Measurements from ENCODE around the gene SYCP1. TPM values are rescaled to one million over a fixed set of nuclear protein-coding genes. Genes with fewer than 3 reads are reported as not detected.
A peak's percentile ranks its signal among the peaks of the same experiment; 100 is the strongest.
"Not testable (repeated sequence)": the region's sequence is repeated elsewhere in the genome, so short reads cannot be mapped to it uniquely, and the experiment has no call there.

SYCP1 gene
- not detected for total RNA-seq

- Mint-ChIP-seq H3K27me3 (peaks cover 30% of the 10 kb centered on the region), H3K4me3 (peak within 1 kb of the TSS; percentile 44), H3K27ac (no peak within 1 kb of the TSS), H3K9me3 (ENCODE audit: low read depth) (no peaks in the 10 kb centered on the region), H3K4me1 (peaks cover 7% of the 10 kb centered on the region), H3K36me3 (ENCODE audit: low read depth) (no peaks in the 10 kb centered on the region)
- ATAC-seq (no peak), DNase-seq (peak; percentile 20)
- intact Hi-C loops (cut with DNase I, micrococcal nuclease), result no loop called here
- ChIA-PET POLR2A (interaction anchor here (0.7 kb wide), 1 partner anchor 75 kb away, joined by 4 read pairs; the partner anchor contains the start of gene SIKE1), CTCF (no interaction called here)
These were observed at the start of gene SYCP1 for GRCh38 chr1:114854693-114855320. Gene SYCP1, plus strand, starts transcription at chr1:114854863. Its CDS starts 602 bp downstream, at chr1:114855465.

GRCh38 chr1:114819869-114820268 is 34.8 kb upstream of the SYCP1 start:
- H3K27me3 Mint-ChIP-seq, result peaks cover 8% of the 10 kb centered on the region
- ChIA-PET CTCF (no interaction called here), POLR2A (no interaction called here)
- H3K4me3 Mint-ChIP-seq, result no peak overlapping the region
- intact Hi-C loops (cut with DNase I, micrococcal nuclease), result no loop called here
- H3K36me3 Mint-ChIP-seq (ENCODE audit: low read depth), result peaks cover 2% of the 10 kb centered on the region
- DNase-seq (no peak), ATAC-seq (no peak)
- H3K4me1 Mint-ChIP-seq, result no peaks in the 10 kb centered on the region
- H3K9me3 Mint-ChIP-seq (ENCODE audit: low read depth), result peaks cover 19% of the 10 kb centered on the region
- no peak overlapping the region for H3K27ac Mint-ChIP-seq

GRCh38 chr1:114820392-114820791 is 34.3 kb upstream of the SYCP1 start:
- DNase-seq (no peak), ATAC-seq (no peak)
- Mint-ChIP-seq H3K9me3 (ENCODE audit: low read depth) (peaks cover 22% of the 10 kb centered on the region), H3K36me3 (ENCODE audit: low read depth) (peaks cover 2% of the 10 kb centered on the region), H3K27ac (no peak overlapping the region), H3K4me1 (no peaks in the 10 kb centered on the region), H3K4me3 (no peak overlapping the region), H3K27me3 (peaks cover 11% of the 10 kb centered on the region)
- intact Hi-C loops (cut with DNase I, micrococcal nuclease), result no loop called here
- CTCF ChIA-PET, result no interaction called here
- POLR2A ChIA-PET, result no interaction called here

- peaks cover 11% of the 10 kb centered on the region for H3K27me3 Mint-ChIP-seq
These were observed 32.7 kb upstream of the SYCP1 start for GRCh38 chr1:114821978-114822377.

GRCh38 chr1:114828251-114828650 is 26.4 kb upstream of the SYCP1 start:
- no peak for DNase-seq
- Mint-ChIP-seq H3K9me3 (ENCODE audit: low read depth) (peaks cover 13% of the 10 kb centered on the region), H3K27ac (no peak overlapping the region), H3K4me1 (no peaks in the 10 kb centered on the region), H3K4me3 (no peak overlapping the region), H3K36me3 (ENCODE audit: low read depth) (peaks cover 2% of the 10 kb centered on the region), H3K27me3 (peaks cover 13% of the 10 kb centered on the region)
- ATAC-seq, result no peak
- POLR2A ChIA-PET, result no interaction called here
- intact Hi-C loops (cut with DNase I, micrococcal nuclease), result no loop called here
- CTCF ChIA-PET, result no interaction called here

More at GRCh38 chr1:114821978-114822377, 32.7 kb upstream of the SYCP1 start:
- DNase-seq (no peak), ATAC-seq (no peak)
- H3K27ac Mint-ChIP-seq, result no peak overlapping the region
- ChIA-PET POLR2A (no interaction called here), CTCF (interaction anchor here (0.6 kb wide), 1 partner anchor 1673 kb away, joined by 3 read pairs; no protein-coding TSS in a partner anchor)
- H3K9me3 Mint-ChIP-seq (ENCODE audit: low read depth), result peaks cover 22% of the 10 kb centered on the region
- peaks cover 2% of the 10 kb centered on the region for H3K36me3 Mint-ChIP-seq (ENCODE audit: low read depth)
- intact Hi-C loops (cut with DNase I, micrococcal nuclease), result no loop called here
- no peaks in the 10 kb centered on the region for H3K4me1 Mint-ChIP-seq
- H3K4me3 Mint-ChIP-seq, result no peak overlapping the region

- POLR2A ChIA-PET; DNase-seq; ATAC-seq; intact Hi-C loops (cut with DNase I, micrococcal nuclease); H3K9me3 Mint-ChIP-seq (ENCODE audit: low read depth); H3K4me3 Mint-ChIP-seq; CTCF ChIA-PET; H3K27ac Mint-ChIP-seq; H3K4me1 Mint-ChIP-seq; H3K36me3 Mint-ChIP-seq (ENCODE audit: low read depth): not testable (repeated sequence)
- H3K27me3 Mint-ChIP-seq, result peaks cover 13% of the 10 kb centered on the region
These were observed 24.6 kb upstream of the SYCP1 start for GRCh38 chr1:114830075-114830474.

GRCh38 chr1:114831276-114831994 is 23.2 kb upstream of the SYCP1 start:
- ChIA-PET CTCF (no interaction called here), POLR2A (no interaction called here)
- H3K4me3 Mint-ChIP-seq, result no peak overlapping the region
- ATAC-seq (no peak), DNase-seq (no peak)
- no peaks in the 10 kb centered on the region for H3K36me3 Mint-ChIP-seq (ENCODE audit: low read depth)
- H3K4me1 Mint-ChIP-seq, result no peaks in the 10 kb centered on the region
- no peaks in the 10 kb centered on the region for H3K9me3 Mint-ChIP-seq (ENCODE audit: low read depth)
- intact Hi-C loops (cut with DNase I, micrococcal nuclease), result no loop called here
- peaks cover 12% of the 10 kb centered on the region for H3K27me3 Mint-ChIP-seq
- H3K27ac Mint-ChIP-seq, result no peak overlapping the region

- DNase-seq, result no peak
- no peak overlapping the region for H3K4me3 Mint-ChIP-seq
- H3K9me3 Mint-ChIP-seq (ENCODE audit: low read depth), result no peaks in the 10 kb centered on the region
- H3K4me1 Mint-ChIP-seq, result no peaks in the 10 kb centered on the region
- H3K27me3 Mint-ChIP-seq, result peaks cover 12% of the 10 kb centered on the region
- ChIA-PET POLR2A (no interaction called here), CTCF (no interaction called here)
- H3K36me3 Mint-ChIP-seq (ENCODE audit: low read depth), result no peaks in the 10 kb centered on the region
- no peak overlapping the region for H3K27ac Mint-ChIP-seq
- ATAC-seq, result no peak
- intact Hi-C loops (cut with DNase I, micrococcal nuclease), result no loop called here
These were observed 22.6 kb upstream of the SYCP1 start for GRCh38 chr1:114832057-114832456.

GRCh38 chr1:114833421-114833820 is 21.2 kb upstream of the SYCP1 start:
- ATAC-seq, result no peak
- intact Hi-C loops (cut with DNase I, micrococcal nuclease), result no loop called here
- no peak overlapping the region for H3K27ac Mint-ChIP-seq
- no peaks in the 10 kb centered on the region for H3K36me3 Mint-ChIP-seq (ENCODE audit: low read depth)
- no peak for DNase-seq
- H3K9me3 Mint-ChIP-seq (ENCODE audit: low read depth), result no peaks in the 10 kb centered on the region
- no peaks in the 10 kb centered on the region for H3K4me1 Mint-ChIP-seq
- H3K27me3 Mint-ChIP-seq, result peaks cover 10% of the 10 kb centered on the region
- no peak overlapping the region for H3K4me3 Mint-ChIP-seq
- CTCF ChIA-PET, result no interaction called here
- POLR2A ChIA-PET, result no interaction called here

- H3K4me1 Mint-ChIP-seq, result no peaks in the 10 kb centered on the region
- CTCF ChIA-PET, result no interaction called here
- POLR2A ChIA-PET, result no interaction called here
These were observed 10.4 kb upstream of the SYCP1 start for GRCh38 chr1:114844270-114844669.

GRCh38 chr1:114853584-114853983 is 1.1 kb upstream of the SYCP1 start:
- Mint-ChIP-seq H3K36me3 (ENCODE audit: low read depth) (no peaks in the 10 kb centered on the region), H3K9me3 (ENCODE audit: low read depth) (no peaks in the 10 kb centered on the region), H3K4me1 (peaks cover 7% of the 10 kb centered on the region), H3K27me3 (peaks cover 29% of the 10 kb centered on the region), H3K4me3 (no peak overlapping the region), H3K27ac (no peak overlapping the region)
- ChIA-PET CTCF (no interaction called here), POLR2A (interaction anchor here (0.8 kb wide), 1 partner anchor 532 kb away, joined by 7 read pairs; no protein-coding TSS in a partner anchor)
- DNase-seq (no peak), ATAC-seq (no peak)
- intact Hi-C loops (cut with DNase I, micrococcal nuclease), result no loop called here

More at GRCh38 chr1:114844270-114844669, 10.4 kb upstream of the SYCP1 start:
- ATAC-seq, result no peak
- H3K27me3 Mint-ChIP-seq, result peaks cover 15% of the 10 kb centered on the region
- intact Hi-C loops (cut with DNase I, micrococcal nuclease), result no loop called here
- no peaks in the 10 kb centered on the region for H3K36me3 Mint-ChIP-seq (ENCODE audit: low read depth)
- DNase-seq, result no peak
- no peak overlapping the region for H3K27ac Mint-ChIP-seq
- H3K4me3 Mint-ChIP-seq, result no peak overlapping the region
- no peaks in the 10 kb centered on the region for H3K9me3 Mint-ChIP-seq (ENCODE audit: low read depth)

GRCh38 chr1:114861384-114861783 is 6.7 kb downstream of the SYCP1 start:
- POLR2A ChIA-PET, result no interaction called here
- Mint-ChIP-seq H3K4me3 (no peak overlapping the region), H3K27ac (no peak overlapping the region), H3K4me1 (no peaks in the 10 kb centered on the region), H3K36me3 (ENCODE audit: low read depth) (no peaks in the 10 kb centered on the region), H3K9me3 (ENCODE audit: low read depth) (no peaks in the 10 kb centered on the region), H3K27me3 (peaks cover 11% of the 10 kb centered on the region)
- DNase-seq (no peak), ATAC-seq (no peak)
- intact Hi-C loops (cut with DNase I, micrococcal nuclease), result no loop called here
- CTCF ChIA-PET, result interaction anchor here (0.5 kb wide), 1 partner anchor 734 kb away, joined by 3 read pairs; no protein-coding TSS in a partner anchor

All from activated CD4-positive, alpha-beta T cell treated with anti-CD3 and anti-CD28 coated beads for 36 hours (primary cell).